ENCODE results near the gene VTI1A. TPM values are rescaled to one million over a fixed set of nuclear protein-coding genes. Genes with fewer than 3 reads are reported as not detected.

Gene VTI1A
- total RNA-seq, 4 donors from 2014 or later = 43.5 to 80.4 (median 62.3) TPM

- no peak for TF ChIP-seq CTCF (IDR thresholded peaks at IDR 0.05)
- ATAC-seq (ENCODE audit: low FRiP score) = no peak
- no peak for DNase-seq (ENCODE audit: low spot score)
Measured at GRCh38 chr10:112663234-112664125, 216.5 kb downstream of the VTI1A start.

GRCh38 chr10:112666094-112666493, 219.1 kb downstream of the VTI1A start:
- ATAC-seq (ENCODE audit: low FRiP score) (no peak), DNase-seq (ENCODE audit: low spot score) (no peak)
- TF ChIP-seq CTCF (IDR thresholded peaks at IDR 0.05) = no peak

GRCh38 chr10:112669989-112670388, 223.0 kb downstream of the VTI1A start:
- DNase-seq (ENCODE audit: low spot score) (no peak), ATAC-seq (ENCODE audit: low FRiP score) (no peak)
- TF ChIP-seq CTCF (IDR thresholded peaks at IDR 0.05) = no peak

- ATAC-seq (ENCODE audit: low FRiP score) = no peak
- no peak for TF ChIP-seq CTCF (IDR thresholded peaks at IDR 0.05)
Measured at GRCh38 chr10:112671743-112672142, 224.7 kb downstream of the VTI1A start.

GRCh38 chr10:112672706-112673105, 225.7 kb downstream of the VTI1A start:
- ATAC-seq (ENCODE audit: low FRiP score) (no peak), DNase-seq (ENCODE audit: low spot score) (no peak)
- no peak for TF ChIP-seq CTCF (IDR thresholded peaks at IDR 0.05)

More at GRCh38 chr10:112671743-112672142, 224.7 kb downstream of the VTI1A start:
- DNase-seq (ENCODE audit: low spot score) = no peak

GRCh38 chr10:112675560-112676083, 228.6 kb downstream of the VTI1A start:
- no peak for DNase-seq (ENCODE audit: low spot score)
- no peak for TF ChIP-seq CTCF (IDR thresholded peaks at IDR 0.05)
- ATAC-seq (ENCODE audit: low FRiP score) = no peak

- no peak for TF ChIP-seq CTCF (IDR thresholded peaks at IDR 0.05)
- no peak for ATAC-seq (ENCODE audit: low FRiP score)
- DNase-seq (ENCODE audit: low spot score) = no peak
Measured at GRCh38 chr10:112677689-112678088, 230.7 kb downstream of the VTI1A start.
